ENCODE results near the gene HES1.
A peak's percentile ranks its signal among the peaks of the same experiment; 100 is the strongest.
"Not testable (repeated sequence)": the region's sequence is repeated elsewhere in the genome, so short reads cannot be mapped to it uniquely, and the experiment has no call there.

Gene HES1

DNA sequence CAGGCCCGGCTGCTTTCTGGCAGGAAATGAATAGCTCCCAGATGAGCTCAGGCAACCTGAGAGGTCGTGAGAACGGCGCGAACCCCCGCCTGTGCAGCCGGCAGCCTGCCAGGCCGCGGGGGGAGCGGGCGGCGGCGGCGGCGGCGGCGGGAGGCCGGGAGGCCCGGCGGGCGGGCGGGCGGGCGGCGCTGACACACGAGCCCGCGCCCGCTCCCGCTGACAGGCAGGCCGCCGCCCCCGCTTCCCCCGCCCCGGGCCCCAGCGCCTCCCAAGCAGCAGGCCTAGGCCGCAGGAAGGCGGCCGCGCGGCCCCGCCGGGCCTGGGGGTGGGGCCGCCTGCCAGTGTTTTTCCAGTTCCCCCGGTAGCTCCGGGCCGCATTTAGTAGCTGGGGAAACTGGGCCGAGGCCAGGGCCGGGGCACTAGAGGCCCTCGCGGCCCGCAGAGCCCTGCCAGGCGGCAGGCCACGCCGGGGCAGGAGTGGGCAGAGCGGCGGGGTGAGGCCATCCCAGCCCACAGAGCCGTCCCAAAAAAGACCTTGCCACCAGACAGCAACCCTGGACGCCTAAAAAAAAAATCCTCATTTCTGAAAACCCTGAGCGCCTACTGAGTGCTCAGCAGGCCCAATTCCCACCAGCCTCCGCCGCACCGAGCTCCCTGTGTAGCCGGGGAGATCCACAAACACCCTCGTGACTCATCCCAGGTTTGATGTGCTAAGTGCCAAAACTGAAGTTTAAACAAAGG, 5.6 kb downstream of the HES1 start:
- peak; percentile 50 for DNase-seq

DNA sequence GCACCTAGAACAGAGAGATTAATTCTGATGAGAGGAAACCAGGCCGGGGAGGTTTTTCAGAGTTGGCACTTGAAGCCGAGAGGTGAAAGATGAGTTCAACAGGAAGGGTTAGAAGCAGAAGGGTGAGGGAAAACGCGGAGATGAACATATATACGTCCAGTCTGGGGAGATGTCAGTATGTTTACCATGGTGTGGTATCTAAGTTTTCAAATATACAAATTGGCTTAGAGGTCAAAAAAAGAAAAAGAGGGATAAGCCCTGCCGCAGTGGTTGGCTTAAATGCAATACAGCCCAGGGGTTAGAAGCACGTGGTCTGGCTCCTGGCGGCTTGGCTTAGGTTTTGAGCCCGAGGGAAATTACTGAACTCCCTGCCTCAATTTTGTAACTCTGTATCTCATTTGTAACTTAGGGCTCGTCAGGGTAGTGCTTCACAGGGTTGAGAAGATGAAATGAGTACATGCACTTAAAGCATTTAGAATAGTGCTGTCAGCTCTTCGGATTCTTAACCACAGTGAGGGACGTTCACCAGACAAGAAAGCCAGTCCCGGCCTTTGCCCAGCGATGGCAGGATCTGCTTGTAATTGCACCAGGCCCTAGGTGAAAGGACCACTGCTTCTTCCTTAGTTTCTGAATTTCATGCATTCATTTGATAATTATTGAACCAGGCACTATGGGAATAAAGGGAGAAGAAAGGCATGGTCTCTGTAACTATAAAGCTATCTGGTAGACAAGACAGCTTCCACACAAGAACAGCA, 6.4 kb downstream of the HES1 start:
- DNase-seq, result no peak

DNA sequence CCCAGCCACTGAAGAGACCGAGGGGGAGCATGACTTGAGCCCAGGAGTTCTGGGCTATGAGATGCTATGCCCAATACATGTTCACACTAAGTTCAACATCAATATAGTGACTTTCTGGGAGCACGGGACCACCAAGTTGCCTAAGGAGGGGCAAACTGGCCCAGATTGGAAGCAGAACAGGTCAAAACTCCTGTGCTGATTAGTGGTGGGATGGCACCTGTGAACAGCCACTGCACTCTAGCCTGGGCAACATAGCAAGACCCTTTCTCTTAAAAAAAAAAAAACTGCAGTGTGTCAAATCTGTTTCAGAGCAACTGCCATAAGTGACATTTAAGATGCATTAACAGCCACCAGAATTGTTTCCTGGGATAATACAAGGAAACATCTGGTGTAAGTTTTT, 9.8 kb downstream of the HES1 start:
- no peak for DNase-seq

DNA sequence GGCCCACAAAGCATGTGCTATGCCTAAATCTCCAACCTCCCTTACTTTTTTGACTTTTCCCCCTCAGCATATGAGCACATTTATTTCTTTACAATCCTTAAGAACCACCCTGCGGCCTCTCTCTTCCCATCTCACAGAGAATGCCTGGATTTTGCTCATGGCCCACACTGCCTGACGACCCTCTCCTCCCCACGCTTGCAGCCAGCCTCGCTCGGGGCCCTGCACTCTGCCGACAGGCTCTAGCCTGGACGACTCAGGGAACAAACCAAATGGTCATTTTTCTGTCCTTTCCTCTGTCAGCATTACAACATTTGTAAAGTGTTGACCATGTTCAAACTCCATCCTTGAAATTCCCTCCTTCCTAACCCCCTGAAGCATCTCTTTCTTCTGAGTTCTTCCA, 11.7 kb downstream of the HES1 start:
- DNase-seq, result no peak

GRCh38 chr3:194148383-194148782, 12.4 kb downstream of the HES1 start:
- no peak for DNase-seq

DNA sequence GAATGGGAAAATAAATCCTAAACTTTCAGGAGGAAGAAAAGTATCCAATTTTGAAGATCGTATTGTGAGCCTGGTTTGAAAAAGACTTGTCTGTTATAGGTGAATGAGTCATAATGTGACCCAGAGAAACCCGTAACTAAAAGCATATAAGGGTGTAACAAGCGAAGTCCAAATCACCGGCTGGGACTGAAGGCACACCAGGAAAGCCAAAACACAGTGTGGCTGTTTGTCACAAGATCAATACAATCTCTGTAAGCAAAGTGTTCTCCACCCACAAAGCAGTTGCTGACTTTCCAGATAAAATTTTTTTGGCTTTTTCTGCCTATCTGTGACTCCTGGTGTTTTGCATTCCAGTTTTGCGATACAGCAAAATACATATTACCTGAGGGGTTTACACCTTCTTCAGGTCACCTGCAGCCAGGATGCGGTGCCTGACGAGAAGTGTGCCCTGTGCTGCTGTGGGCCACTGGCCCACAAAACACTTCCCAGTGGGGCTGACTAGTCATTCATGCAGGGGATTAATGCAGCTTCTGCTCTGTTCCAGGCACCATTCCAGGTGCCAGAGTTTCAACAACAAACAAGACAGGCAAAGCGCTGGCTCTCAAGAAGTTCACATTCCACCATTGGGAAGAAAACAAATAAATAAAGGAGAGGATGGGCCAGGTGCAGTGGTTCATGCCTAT, 14.4 kb downstream of the HES1 start:
- DNase-seq, result no peak

DNA sequence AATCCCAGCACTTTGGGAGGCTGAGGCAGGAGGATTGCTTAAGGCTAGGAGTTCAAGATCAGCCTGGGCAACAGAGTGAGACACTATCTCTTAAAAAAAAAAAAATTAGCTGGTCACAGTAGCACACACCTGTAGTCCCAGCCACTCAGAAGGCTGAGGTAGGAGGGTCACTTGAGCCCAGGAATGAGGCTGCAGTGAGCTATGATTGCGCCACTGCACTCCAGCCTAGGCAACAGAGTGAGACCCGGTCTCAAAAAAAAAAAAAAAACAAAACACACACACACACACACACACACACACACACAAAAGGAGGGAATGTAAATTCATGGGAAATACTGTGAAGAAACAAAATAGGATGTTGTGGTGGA, 15.0 kb downstream of the HES1 start:
- DNase-seq, result not testable (repeated sequence)

DNA sequence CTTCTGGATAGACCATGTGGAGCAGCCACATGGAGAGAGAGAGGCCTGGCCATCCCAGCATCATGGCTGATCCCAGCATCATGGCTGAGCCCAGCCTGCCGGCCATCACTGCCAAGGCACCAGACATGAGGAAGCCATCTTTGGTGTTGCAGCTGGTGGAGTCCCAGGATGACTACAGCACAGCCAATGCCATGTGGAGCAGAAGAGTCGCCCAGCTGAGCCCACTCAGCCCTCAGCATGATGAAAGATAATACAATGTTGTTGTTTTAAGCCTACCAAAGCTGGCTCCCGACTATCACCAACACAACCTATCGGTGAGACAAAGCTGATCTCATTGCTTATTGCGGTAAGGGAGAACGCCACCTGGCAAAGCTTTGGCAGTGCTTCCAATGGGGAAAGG, 18.4 kb downstream of the HES1 start:
- DNase-seq, result no peak

- DNase-seq, result no peak
These were observed 20.1 kb downstream of the HES1 start for GRCh38 chr3:194156095-194156494.

GRCh38 chr3:194158942-194159439, 23.0 kb downstream of the HES1 start:
- DNase-seq, result no peak

DNA sequence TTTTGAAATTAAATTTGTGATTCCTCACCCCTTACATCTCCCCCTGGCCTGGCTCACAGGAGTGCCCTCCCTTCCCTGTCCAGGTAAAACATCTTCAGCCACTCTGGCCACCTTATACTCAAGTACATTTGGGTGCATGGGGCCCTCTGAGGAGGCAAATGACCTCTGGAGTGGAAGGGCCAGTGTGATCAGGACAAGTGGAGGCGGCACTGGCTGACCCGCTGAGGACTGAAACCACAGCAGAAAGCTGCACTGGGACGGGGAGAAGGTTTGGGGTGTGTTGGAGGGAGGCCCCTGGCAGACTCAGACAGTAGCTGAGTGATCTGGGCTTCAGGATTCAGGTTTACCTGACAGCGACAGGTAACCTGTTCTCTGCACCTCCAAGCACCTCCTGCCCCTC, 24.2 kb downstream of the HES1 start:
- DNase-seq, result no peak

DNA sequence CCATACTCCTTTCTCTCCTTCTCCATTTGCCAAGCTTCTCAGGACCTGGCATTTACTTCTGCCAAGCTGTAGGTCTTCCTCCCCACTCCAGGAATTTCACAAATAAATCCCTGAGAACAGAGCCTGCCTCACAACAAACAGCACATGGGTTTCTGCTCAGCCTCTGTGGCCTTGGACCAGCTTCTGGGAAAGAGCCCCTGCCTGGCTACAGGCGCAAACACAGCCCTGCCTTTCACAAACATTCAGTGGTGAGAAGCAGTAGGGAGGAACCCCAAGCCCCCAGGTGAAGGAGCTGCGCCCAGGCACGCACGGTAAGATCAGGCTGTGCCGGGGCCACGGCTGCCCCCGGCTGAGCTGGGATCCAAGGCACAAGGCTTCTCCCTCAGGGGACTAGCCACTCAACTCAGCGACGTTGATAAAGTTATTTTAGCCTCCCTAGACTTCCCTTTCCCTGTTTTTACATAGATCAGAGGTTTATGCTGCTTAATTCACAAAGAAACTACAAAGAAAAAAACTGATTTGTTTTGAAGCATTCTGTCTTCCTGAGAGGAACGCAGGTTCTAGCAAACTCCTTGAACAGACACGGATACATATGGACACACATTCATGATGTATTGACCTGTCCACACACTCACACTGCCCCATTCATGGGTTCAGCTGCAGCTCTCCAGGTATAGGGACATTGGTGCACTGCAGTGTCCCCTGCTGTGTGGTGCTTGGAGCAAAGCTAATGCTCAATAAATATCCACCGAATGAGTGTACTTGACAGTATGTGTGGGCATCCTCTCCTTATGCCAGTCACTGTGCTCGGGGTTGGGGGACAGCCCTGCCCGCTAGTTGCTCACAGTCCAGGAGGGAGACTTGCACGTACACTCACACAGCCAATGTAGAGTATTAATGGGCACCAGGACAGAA, 25.4 kb downstream of the HES1 start:
- no peak for DNase-seq

- no peak for DNase-seq
These were observed 26.2 kb downstream of the HES1 start for GRCh38 chr3:194162070-194162678.

GRCh38 chr3:194162817-194163584, 27.1 kb downstream of the HES1 start:
- DNase-seq, result no peak

DNA sequence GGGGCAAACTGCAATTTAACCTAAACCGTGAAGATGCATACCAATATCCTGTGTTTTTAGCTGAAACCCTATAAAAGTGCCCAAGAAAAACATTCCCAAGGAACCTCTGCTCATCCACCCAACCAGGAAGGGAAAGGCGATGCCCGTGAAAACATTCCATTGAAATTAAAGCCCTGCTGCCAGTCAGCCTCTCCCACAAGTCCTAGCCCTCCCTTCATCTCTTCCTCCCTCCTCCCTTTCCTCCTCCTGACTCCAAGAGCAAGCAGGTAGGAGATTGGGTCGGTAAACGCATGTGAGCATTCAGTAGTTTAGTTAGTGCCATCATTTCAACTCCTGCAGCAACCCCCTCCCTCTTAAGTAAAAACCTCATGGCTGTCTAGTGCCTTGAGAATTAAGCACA, 27.7 kb downstream of the HES1 start:
- DNase-seq, result no peak

DNA sequence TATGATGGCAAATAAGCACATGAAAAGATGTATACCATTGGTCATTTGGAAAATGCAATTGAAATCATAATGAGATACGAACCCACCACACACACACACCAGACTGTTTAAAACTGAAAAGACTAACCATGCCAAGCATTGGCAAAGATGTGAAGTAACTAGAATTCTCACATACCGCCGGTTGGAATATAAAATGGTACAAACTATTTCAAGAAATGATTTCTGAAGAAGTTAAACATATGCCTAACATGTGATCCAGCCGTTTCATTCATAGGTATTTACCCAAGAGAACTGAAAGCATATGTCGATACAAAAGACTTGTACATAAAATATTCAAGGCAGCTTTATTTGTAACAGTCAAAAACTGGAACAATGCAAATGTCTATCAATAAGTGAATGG, 28.9 kb downstream of the HES1 start:
- DNase-seq, result no peak

DNA sequence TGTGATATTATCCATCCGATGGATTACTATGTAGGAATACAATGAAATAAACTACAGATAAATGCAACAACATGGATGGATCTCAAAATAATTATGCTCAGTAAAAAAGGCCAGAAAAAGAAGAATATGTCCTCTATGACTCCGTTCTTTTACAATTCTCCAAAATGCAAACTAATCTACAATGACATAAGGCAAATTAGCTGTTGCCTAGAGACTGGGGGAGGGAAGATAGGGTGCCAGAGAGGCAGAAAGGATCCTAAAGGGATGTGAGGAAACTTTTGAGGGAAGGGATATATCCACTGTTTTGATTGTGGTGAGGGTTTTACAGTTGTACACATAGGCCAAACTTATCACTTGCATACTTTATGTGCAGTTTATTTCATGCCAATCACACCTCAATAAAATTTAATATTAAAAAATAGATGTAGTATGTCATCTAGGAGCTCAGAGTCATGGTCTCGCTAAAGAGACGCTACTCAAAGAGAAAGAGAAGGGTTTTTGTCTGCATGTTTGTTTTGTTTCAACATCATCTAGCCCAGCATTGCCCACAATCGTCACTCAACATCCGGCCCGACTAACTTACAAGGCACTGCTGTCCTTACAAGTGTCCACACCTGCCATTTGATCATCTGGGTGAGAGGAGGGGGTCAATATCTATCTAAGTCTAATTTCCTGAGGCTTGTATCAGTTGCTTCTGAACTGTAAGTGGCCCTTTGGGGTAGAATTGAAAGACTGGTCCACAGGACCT, 29.5 kb downstream of the HES1 start:
- DNase-seq, result no peak

DNA sequence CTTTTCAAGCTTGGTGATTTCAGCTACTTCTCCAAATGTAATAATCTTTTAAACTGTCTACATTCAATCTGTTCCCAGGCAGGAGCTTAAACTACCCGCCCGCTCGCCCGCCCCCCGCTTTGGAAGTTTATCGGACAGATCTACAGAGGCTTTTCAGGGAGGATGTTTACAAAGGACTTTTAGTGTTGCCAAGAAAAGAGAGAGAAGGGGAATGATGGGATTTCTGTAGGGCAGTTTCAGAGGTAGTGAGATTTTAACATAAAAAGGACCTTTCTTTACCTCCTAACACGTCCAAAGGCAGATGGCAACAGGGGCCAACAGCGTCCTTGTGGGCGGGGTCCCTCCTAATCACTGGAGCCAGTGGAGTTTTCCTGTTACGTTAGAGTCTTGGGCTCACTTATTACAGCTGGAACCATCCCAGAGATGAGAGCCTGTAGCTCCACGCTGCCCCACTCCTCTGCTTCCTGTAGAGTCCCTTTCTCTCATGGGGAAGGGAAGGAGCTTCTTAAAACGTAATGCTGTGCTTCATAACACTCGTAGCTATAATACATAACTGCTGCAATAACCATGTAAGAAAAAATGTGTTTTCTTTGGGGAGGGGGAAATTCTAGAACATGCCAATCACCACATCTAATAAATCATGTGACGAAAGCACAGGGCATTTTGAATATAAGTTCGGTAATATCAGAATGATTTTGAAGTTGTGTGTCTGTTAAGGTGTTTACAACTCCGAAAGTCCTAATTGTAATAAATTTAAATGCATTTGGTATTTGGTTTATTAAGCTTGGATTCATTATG, 30.9 kb downstream of the HES1 start:
- DNase-seq, result no peak

GRCh38 chr3:194167480-194168282, 31.7 kb downstream of the HES1 start:
- no peak for DNase-seq

Data from central memory CD4-positive, alpha-beta T cell (primary cell).